ENCODE results near the gene TTC1. TPM values are rescaled to one million over a fixed set of nuclear protein-coding genes. Genes with fewer than 3 reads are reported as not detected.

TTC1 gene
- total and polyA plus RNA-seq, 9 of the 15 experiments (the other 6 are each of a cell fraction or from before 2014, with no cell fraction given): 51.9 to 173 (median 87.7) TPM

- TF ChIP-seq PBX2 (CRISPR knock-in tag; IDR thresholded peaks at IDR 0.05; ENCODE audit: low read depth): no peak
- no peak for TF ChIP-seq PBX2 (tag; conservative IDR thresholded peaks at IDR 0.05; ENCODE audit: low read depth)
- no peak for TF ChIP-seq GABPB2 (CRISPR knock-in tag; conservative IDR thresholded peaks at IDR 0.05)
- TF ChIP-seq HBP1 (CRISPR knock-in tag; IDR thresholded peaks at IDR 0.05): no peak
- TF ChIP-seq PHF20 (IDR thresholded peaks at IDR 0.05; ENCODE audit: partially characterized antibody): peak; percentile 89
- TF ChIP-seq, protein P1, sequence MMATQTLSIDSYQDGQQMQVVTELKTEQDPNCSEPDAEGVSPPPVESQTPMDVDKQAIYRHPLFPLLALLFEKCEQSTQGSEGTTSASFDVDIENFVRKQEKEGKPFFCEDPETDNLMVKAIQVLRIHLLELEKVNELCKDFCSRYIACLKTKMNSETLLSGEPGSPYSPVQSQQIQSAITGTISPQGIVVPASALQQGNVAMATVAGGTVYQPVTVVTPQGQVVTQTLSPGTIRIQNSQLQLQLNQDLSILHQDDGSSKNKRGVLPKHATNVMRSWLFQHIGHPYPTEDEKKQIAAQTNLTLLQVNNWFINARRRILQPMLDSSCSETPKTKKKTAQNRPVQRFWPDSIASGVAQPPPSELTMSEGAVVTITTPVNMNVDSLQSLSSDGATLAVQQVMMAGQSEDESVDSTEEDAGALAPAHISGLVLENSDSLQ (IDR thresholded peaks at IDR 0.05): peak; percentile 57
- no peak for TF ChIP-seq IFI16 (CRISPR knock-in tag; IDR thresholded peaks at IDR 0.05)
- TF ChIP-seq ZNF140 (CRISPR knock-in tag; IDR thresholded peaks at IDR 0.05): no peak
- TF ChIP-seq, protein P2, sequence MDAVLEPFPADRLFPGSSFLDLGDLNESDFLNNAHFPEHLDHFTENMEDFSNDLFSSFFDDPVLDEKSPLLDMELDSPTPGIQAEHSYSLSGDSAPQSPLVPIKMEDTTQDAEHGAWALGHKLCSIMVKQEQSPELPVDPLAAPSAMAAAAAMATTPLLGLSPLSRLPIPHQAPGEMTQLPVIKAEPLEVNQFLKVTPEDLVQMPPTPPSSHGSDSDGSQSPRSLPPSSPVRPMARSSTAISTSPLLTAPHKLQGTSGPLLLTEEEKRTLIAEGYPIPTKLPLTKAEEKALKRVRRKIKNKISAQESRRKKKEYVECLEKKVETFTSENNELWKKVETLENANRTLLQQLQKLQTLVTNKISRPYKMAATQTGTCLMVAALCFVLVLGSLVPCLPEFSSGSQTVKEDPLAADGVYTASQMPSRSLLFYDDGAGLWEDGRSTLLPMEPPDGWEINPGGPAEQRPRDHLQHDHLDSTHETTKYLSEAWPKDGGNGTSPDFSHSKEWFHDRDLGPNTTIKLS (IDR thresholded peaks at IDR 0.05; ENCODE audit: borderline replicate concordance, low read depth): no peak
- TF ChIP-seq PML (IDR thresholded peaks at IDR 0.05; ENCODE audit: low read length): peak; percentile 87
- no peak for TF ChIP-seq SRSF1 (IDR thresholded peaks at IDR 0.05; ENCODE audit: low read depth, low read length)
- no peak for TF ChIP-seq NUFIP1 (IDR thresholded peaks at IDR 0.05; ENCODE audit: partially characterized antibody)
- peak; percentile 57; the same call in 1 of the 2 replicates for TF ChIP-seq CXXC5 (CRISPR knock-in tag; IDR thresholded peaks at IDR 0.05)
- no peak for TF ChIP-seq DDX20 (tag; IDR thresholded peaks at IDR 0.05; ENCODE audit: low read depth)
- TF ChIP-seq USF1 (CRISPR knock-in tag; IDR thresholded peaks at IDR 0.05): peak; percentile 62
- TF ChIP-seq SREBF1 (IDR thresholded peaks at IDR 0.05; ENCODE audit: borderline replicate concordance, low read depth, low read length): 0 out of 2 replicates have a peak, but pooled peaks have one; percentile 20
- TF ChIP-seq RBM14 (IDR thresholded peaks at IDR 0.05; ENCODE audit: borderline replicate concordance, insufficient read depth, low read depth, low read length): no peak
- no peak for TF ChIP-seq GMEB1 (CRISPR knock-in tag; IDR thresholded peaks at IDR 0.05)
- TF ChIP-seq CBFA2T3 (IDR thresholded peaks at IDR 0.05): no peak
Observed at GRCh38 chr5:160008877-160009590, at the start of gene TTC1 (continued).

Measured in K562 (cell line).